22Rv1 (cell line): ENCODE data around the gene NUFIP1.

Experiments used
- ZFX ChIP-seq: fragments of 450-650 bp; IDR thresholded peaks from 2 replicates; pipeline ENCODE4 v1.6.1; 2017; ENCODE audit warnings: antibody characterized with exemption, borderline replicate concordance
- TF ChIP-seq, protein P1 (sequence below): fragments of 450-650 bp; IDR thresholded peaks from 2 replicates; pipeline ENCODE4 v1.5.1; 2017; ENCODE audit warnings: mild to moderate bottlenecking

DNA sequence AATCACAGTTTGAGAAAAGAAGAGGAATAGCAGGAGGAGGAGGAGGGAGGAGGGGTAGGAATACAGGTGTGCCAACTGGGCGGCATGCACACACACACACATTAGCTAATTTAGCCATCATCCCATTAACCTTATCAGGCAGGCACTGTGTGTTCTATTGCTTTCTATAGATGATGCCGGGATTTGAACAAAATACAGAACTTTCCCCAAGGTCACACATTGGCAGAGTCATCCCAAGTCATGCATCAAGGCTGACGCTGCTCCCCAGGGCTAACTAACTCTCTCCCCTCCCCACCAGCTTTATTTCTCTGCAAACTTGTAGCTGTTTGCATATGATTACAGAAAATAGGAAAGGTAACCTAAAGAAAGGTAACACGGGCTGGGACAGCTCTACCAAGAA, 83.0 kb downstream of the NUFIP1 start:
- TF ChIP-seq, protein P1, sequence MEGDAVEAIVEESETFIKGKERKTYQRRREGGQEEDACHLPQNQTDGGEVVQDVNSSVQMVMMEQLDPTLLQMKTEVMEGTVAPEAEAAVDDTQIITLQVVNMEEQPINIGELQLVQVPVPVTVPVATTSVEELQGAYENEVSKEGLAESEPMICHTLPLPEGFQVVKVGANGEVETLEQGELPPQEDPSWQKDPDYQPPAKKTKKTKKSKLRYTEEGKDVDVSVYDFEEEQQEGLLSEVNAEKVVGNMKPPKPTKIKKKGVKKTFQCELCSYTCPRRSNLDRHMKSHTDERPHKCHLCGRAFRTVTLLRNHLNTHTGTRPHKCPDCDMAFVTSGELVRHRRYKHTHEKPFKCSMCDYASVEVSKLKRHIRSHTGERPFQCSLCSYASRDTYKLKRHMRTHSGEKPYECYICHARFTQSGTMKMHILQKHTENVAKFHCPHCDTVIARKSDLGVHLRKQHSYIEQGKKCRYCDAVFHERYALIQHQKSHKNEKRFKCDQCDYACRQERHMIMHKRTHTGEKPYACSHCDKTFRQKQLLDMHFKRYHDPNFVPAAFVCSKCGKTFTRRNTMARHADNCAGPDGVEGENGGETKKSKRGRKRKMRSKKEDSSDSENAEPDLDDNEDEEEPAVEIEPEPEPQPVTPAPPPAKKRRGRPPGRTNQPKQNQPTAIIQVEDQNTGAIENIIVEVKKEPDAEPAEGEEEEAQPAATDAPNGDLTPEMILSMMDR, result no peak
- TF ChIP-seq ZFX, result no peak
